Peyer's patch (tissue), 4 donors: ENCODE data around the gene HSPA12B.

Experiments used
- POLR2A ChIP-seq, 2 donors: fragments of 450-650 bp; IDR thresholded peaks; one replicate each; pipeline ENCODE4 v1.5.1; 2017; ENCODE audit warnings: antibody characterized with exemption in 2 of 2, mild to moderate bottlenecking in 2 of 2, moderate library complexity in 2 of 2
- TF ChIP-seq, protein P1 (sequence below), 6 experiments: fragments of 450-650 bp in 4 of 6; fragments of 200-600 bp in 2 of 6; sonication (generic) in 1 of 6; IDR thresholded peaks; one replicate each; pipeline ENCODE4 v1.5.1; 2017 to 2019; ENCODE audit warnings: antibody characterized with exemption in 6 of 6, mild to moderate bottlenecking in 3 of 6, moderate library complexity in 1 of 6

DNA sequence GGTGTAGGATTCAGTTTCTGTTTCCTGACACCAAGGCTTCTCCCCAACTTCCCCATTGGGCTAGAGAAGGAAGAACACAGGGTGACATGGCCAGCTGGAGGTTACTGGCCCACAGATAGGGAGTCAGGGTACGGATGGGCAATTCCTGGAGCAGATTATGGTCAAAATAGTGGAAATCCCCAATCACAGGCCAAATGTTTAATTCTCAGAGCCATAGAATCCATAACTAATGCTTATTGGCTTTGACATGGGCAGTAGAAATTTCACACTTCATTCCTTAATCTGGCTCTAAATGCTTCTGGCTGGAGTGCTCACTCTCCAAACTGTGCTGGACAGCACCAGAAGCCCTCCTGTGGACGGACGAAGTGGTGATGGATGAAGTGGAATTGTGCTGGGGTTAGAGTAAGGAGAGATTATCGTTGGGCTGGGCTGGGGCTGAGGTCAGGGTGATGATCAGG lies 21.0 kb upstream of the HSPA12B start:
- TF ChIP-seq, protein P1, sequence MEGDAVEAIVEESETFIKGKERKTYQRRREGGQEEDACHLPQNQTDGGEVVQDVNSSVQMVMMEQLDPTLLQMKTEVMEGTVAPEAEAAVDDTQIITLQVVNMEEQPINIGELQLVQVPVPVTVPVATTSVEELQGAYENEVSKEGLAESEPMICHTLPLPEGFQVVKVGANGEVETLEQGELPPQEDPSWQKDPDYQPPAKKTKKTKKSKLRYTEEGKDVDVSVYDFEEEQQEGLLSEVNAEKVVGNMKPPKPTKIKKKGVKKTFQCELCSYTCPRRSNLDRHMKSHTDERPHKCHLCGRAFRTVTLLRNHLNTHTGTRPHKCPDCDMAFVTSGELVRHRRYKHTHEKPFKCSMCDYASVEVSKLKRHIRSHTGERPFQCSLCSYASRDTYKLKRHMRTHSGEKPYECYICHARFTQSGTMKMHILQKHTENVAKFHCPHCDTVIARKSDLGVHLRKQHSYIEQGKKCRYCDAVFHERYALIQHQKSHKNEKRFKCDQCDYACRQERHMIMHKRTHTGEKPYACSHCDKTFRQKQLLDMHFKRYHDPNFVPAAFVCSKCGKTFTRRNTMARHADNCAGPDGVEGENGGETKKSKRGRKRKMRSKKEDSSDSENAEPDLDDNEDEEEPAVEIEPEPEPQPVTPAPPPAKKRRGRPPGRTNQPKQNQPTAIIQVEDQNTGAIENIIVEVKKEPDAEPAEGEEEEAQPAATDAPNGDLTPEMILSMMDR (IDR thresholded peaks at IDR 0.05): no peak
- no peak for TF ChIP-seq POLR2A (IDR thresholded peaks at IDR 0.05)
